A549 (cell line): Measurements from ENCODE around the gene SLC38A2. TPM values are rescaled to one million over a fixed set of nuclear protein-coding genes. Genes with fewer than 3 reads are reported as not detected.

Experiments used
- ATAC-seq, 2 experiments: fragments of 200-7000 bp in 1 of 2; fragments of >200 bp in 1 of 2; cut with Nextera tagmentation in 1 of 2; cut with Tn5 transposase in 1 of 2; 3 replicates each; pipeline versions ENCODE4 v1.8.0 to v1.9.1; 2018 to 2020; ENCODE audit warnings: mild to moderate bottlenecking in 1 of 2, moderate library complexity in 1 of 2
- CTCF ChIA-PET: fragments of 300-600 bp; sonication (Branson Sonifier 250); formaldehyde crosslinking; extraction: SDS; loops from one replicate; lab custom pipeline; 2021; ENCODE audit warnings: antibody characterized with exemption, inconsistent platforms; lab: Yijun Ruan, JAX
- POLR2A ChIA-PET: fragments of 350-600 bp; formaldehyde crosslinking; extraction: SDS; loops from one replicate; lab custom pipeline; 2021; ENCODE audit warnings: antibody characterized with exemption, inconsistent platforms; lab: Yijun Ruan, JAX
- DNase-seq, 2 experiments: peaks; one replicate each; pipeline versions ENCODE4 v3.0.0 to v3.0.0-alpha.2; 2011 to 2016; ENCODE audit warnings: low read depth in 1 of 2, low spot score in 1 of 2
- FAIRE-seq: peaks from 2 replicates; lab custom pipeline; 2011; peaks lifted over from hg19 to GRCh38; lab: Jason Lieb, UNC
- H3K27ac ChIP-seq, 2 experiments: fragments of >200 bp; sonication (Bioruptor Twin); formaldehyde crosslinking; 3 replicates each; pipeline ENCODE4 v1.5.1; 2016 to 2017
- H3K4me1 ChIP-seq: fragments of >200 bp; sonication (Bioruptor Twin); formaldehyde crosslinking; 3 replicates; pipeline ENCODE4 v1.6.1; 2016
- H3K4me2 ChIP-seq: fragments of >200 bp; sonication (Bioruptor Twin); formaldehyde crosslinking; 3 replicates; pipeline ENCODE4 v1.6.1; 2016
- H3K4me3 ChIP-seq: fragments of >200 bp; sonication (Bioruptor Twin); formaldehyde crosslinking; 3 replicates; pipeline ENCODE4 v1.5.1; 2016
- H3K9me3 ChIP-seq: fragments of >200 bp; sonication (Bioruptor Twin); formaldehyde crosslinking; 3 replicates; pipeline ENCODE4 v1.6.1; 2016
- BCL3 ChIP-seq: fragments of >200 bp; sonication (Bioruptor Twin); formaldehyde crosslinking; IDR thresholded peaks from 3 replicates; pipeline ENCODE4 v1.6.1; 2016
- BHLHE40 ChIP-seq: IDR thresholded peaks from 2 replicates; pipeline ENCODE4 v1.6.1; 2012; ENCODE audit warnings: low read depth, low read length, inconsistent platforms
- CBX8 ChIP-seq: fragments of 200-600 bp; sonication (generic); IDR thresholded peaks from 2 replicates; pipeline ENCODE4 v1.6.1; 2016
- CHD2 ChIP-seq: fragments of 150-350 bp; IDR thresholded peaks from 2 replicates; pipeline ENCODE4 v1.6.1; 2014; ENCODE audit warnings: low read length; ENCODE audit not compliant: partially characterized antibody
- EHF ChIP-seq: fragments of 250-450 bp; sonication (Bioruptor Pico); IDR thresholded peaks from 2 replicates; pipeline ENCODE4 v1.5.0; 2020; ENCODE audit warnings: mild to moderate bottlenecking
- EHMT2 ChIP-seq: fragments of 200-600 bp; sonication (generic); IDR thresholded peaks from 2 replicates; pipeline ENCODE4 v1.6.1; 2016; ENCODE audit warnings: antibody characterized with exemption, low read depth, mild to moderate bottlenecking, moderate library complexity
- ELK1 ChIP-seq: fragments of 150-350 bp; IDR thresholded peaks from 2 replicates; pipeline ENCODE4 v1.6.1; 2014; ENCODE audit warnings: low read depth, mild to moderate bottlenecking, low read length
- ESRRA ChIP-seq: fragments of 150-350 bp; IDR thresholded peaks from 2 replicates; pipeline ENCODE4 v1.6.1; 2014; ENCODE audit warnings: mild to moderate bottlenecking, low read length, borderline replicate concordance
- FOSB ChIP-seq: fragments of 250-450 bp; sonication (Bioruptor Pico); IDR thresholded peaks from 2 replicates; pipeline ENCODE4 v1.5.0; 2020; ENCODE audit warnings: mild to moderate bottlenecking, moderate library complexity
- FOXS1 ChIP-seq: fragments of 250-450 bp; sonication (Bioruptor Pico); IDR thresholded peaks from 2 replicates; pipeline ENCODE4 v1.5.0; 2020; ENCODE audit warnings: mild to moderate bottlenecking, moderate library complexity
- GATA3 ChIP-seq: IDR thresholded peaks from 2 replicates; pipeline ENCODE4 v1.6.1; 2012; ENCODE audit warnings: borderline replicate concordance
- HDAC2 ChIP-seq: fragments of 200-600 bp; sonication (generic); IDR thresholded peaks from 2 replicates; pipeline ENCODE4 v1.6.1; 2016
- HEYL ChIP-seq: fragments of 250-450 bp; sonication (Bioruptor Pico); IDR thresholded peaks from 2 replicates; pipeline ENCODE4 v1.8.0; 2021; ENCODE audit warnings: mild to moderate bottlenecking, moderate library complexity
- HOXB13 ChIP-seq: fragments of 250-450 bp; sonication (Bioruptor Pico); IDR thresholded peaks from 2 replicates; pipeline ENCODE4 v1.5.0; 2020; ENCODE audit warnings: low read depth, mild to moderate bottlenecking, moderate library complexity
- HOXB5 ChIP-seq: fragments of 250-450 bp; sonication (Bioruptor Pico); IDR thresholded peaks from 2 replicates; pipeline ENCODE4 v1.5.0; 2020; ENCODE audit warnings: mild to moderate bottlenecking, moderate library complexity
- JUNB ChIP-seq: fragments of >200 bp; sonication (Bioruptor Twin); formaldehyde crosslinking; IDR thresholded peaks from 2 replicates; pipeline ENCODE4 v1.6.1; 2016
- KDM1A ChIP-seq: fragments of 200-600 bp; sonication (generic); IDR thresholded peaks from 2 replicates; pipeline ENCODE4 v1.6.1; 2016; ENCODE audit warnings: low read depth, mild to moderate bottlenecking
- KDM5A ChIP-seq: fragments of 200-600 bp; sonication (generic); IDR thresholded peaks from 2 replicates; pipeline ENCODE4 v1.6.1; 2016; ENCODE audit warnings: antibody characterized with exemption, mild to moderate bottlenecking
- MYC ChIP-seq: IDR thresholded peaks from 2 replicates; pipeline ENCODE4 v1.6.1; 2012; ENCODE audit warnings: mild to moderate bottlenecking, inconsistent platforms, low read length, improper control_type of control experiment, borderline replicate concordance
- NFE2L2 ChIP-seq: fragments of 150-350 bp; conservative IDR thresholded peaks from 2 replicates; pipeline ENCODE4 v1.6.1; 2014; ENCODE audit warnings: low read length
- PHF8 ChIP-seq: fragments of 200-600 bp; sonication (generic); IDR thresholded peaks from 2 replicates; pipeline ENCODE4 v1.6.1; 2016; ENCODE audit warnings: low read depth, mild to moderate bottlenecking, antibody characterized with exemption, moderate library complexity, borderline replicate concordance
- POLR2A ChIP-seq: IDR thresholded peaks from 2 replicates; pipeline ENCODE4 v1.6.1; 2012; ENCODE audit warnings: mild to moderate bottlenecking, low read length
- POLR2AphosphoS2 ChIP-seq: conservative IDR thresholded peaks from 2 replicates; pipeline ENCODE4 v1.6.1; 2012; ENCODE audit warnings: low read length, improper control_type of control experiment, inconsistent platforms
- RAD21 ChIP-seq, 2 experiments: fragments of >200 bp in 1 of 2; sonication (Bioruptor Twin) in 1 of 2; formaldehyde crosslinking in 1 of 2; IDR thresholded peaks in 1 of 2; conservative IDR thresholded peaks in 1 of 2; 2 replicates in 1 of 2; 3 replicates in 1 of 2; pipeline ENCODE4 v1.6.1; 2012 to 2018; ENCODE audit warnings: inconsistent platforms in 1 of 2
- RARB ChIP-seq: fragments of 250-450 bp; sonication (Bioruptor Pico); IDR thresholded peaks from 2 replicates; pipeline ENCODE4 v1.8.0; 2021; ENCODE audit warnings: mild to moderate bottlenecking, moderate library complexity
- RCOR1 ChIP-seq: fragments of 150-350 bp; IDR thresholded peaks from 2 replicates; pipeline ENCODE4 v1.6.1; 2014; ENCODE audit warnings: antibody characterized with exemption, low read length, low read depth
- RFX5 ChIP-seq: fragments of 450-650 bp; IDR thresholded peaks from 2 replicates; pipeline ENCODE4 v1.7.1; 2014; ENCODE audit warnings: antibody characterized with exemption, mild to moderate bottlenecking, moderate library complexity
- SMC3 ChIP-seq: fragments of >200 bp; sonication (Bioruptor Twin); formaldehyde crosslinking; IDR thresholded peaks from 3 replicates; pipeline ENCODE4 v1.6.1; 2018; ENCODE audit warnings: inconsistent platforms
- SREBF2 ChIP-seq: fragments of 450-650 bp; IDR thresholded peaks from 2 replicates; pipeline ENCODE4 v1.6.1; 2014; ENCODE audit warnings: mild to moderate bottlenecking, moderate library complexity
- TFCP2L1 ChIP-seq: fragments of 250-450 bp; sonication (Bioruptor Pico); IDR thresholded peaks from 2 replicates; pipeline ENCODE4 v1.5.0; 2021; ENCODE audit warnings: mild to moderate bottlenecking
- ZC3H11A ChIP-seq: fragments of 450-650 bp; IDR thresholded peaks from 2 replicates; pipeline ENCODE4 v1.6.1; 2014; ENCODE audit warnings: antibody characterized with exemption, mild to moderate bottlenecking
- ZFP36 ChIP-seq: fragments of 450-650 bp; IDR thresholded peaks from 2 replicates; pipeline ENCODE4 v1.6.1; 2014; ENCODE audit warnings: borderline replicate concordance; ENCODE audit not compliant: partially characterized antibody
- ZNF302 ChIP-seq: fragments of 250-450 bp; sonication (Bioruptor Pico); IDR thresholded peaks from 2 replicates; pipeline ENCODE4 v1.9.0; 2021; ENCODE audit warnings: inconsistent platforms, mild to moderate bottlenecking, moderate library complexity
- WGBS: methylation state at CpG from one replicate; pipeline ENCODE4 v1.1.6; 2017; ENCODE audit errors: missing lambda C conversion rate; 5-methylcytosine and 5-hydroxymethylcytosine counted together
- polyA plus RNA-seq, 4 experiments: library from polyadenylated mRNA; depleted of rRNA in 3 of 4; stranded (reverse); fragments of >200 nt; fragmentation: RNase III in 1 of 4; extraction: RNeasy Plus Mini Kit Qiagen cat#74134 plus additional on column Dnase treatment in 1 of 4; gene quantifications; 2 replicates in 3 of 4; 3 replicates in 1 of 4; pipeline ENCODE4 v1.2.3, GENCODE V29; 2011 to 2017
- TF ChIP-seq, protein P1 (sequence below): IDR thresholded peaks from 2 replicates; pipeline ENCODE4 v1.6.1; 2012; ENCODE audit warnings: low read depth, borderline replicate concordance
- TF ChIP-seq, protein P2 (sequence below): IDR thresholded peaks from 2 replicates; pipeline ENCODE4 v1.6.1; 2012
- TF ChIP-seq, protein P3 (sequence below): fragments of >200 bp; sonication (Bioruptor Twin); formaldehyde crosslinking; IDR thresholded peaks from 3 replicates; pipeline ENCODE4 v1.5.1; 2016

The SLC38A2 gene
- polyA plus RNA-seq, 2 of the 4 experiments (the other 2 are of a cell fraction): 187 to 519 TPM

DNA sequence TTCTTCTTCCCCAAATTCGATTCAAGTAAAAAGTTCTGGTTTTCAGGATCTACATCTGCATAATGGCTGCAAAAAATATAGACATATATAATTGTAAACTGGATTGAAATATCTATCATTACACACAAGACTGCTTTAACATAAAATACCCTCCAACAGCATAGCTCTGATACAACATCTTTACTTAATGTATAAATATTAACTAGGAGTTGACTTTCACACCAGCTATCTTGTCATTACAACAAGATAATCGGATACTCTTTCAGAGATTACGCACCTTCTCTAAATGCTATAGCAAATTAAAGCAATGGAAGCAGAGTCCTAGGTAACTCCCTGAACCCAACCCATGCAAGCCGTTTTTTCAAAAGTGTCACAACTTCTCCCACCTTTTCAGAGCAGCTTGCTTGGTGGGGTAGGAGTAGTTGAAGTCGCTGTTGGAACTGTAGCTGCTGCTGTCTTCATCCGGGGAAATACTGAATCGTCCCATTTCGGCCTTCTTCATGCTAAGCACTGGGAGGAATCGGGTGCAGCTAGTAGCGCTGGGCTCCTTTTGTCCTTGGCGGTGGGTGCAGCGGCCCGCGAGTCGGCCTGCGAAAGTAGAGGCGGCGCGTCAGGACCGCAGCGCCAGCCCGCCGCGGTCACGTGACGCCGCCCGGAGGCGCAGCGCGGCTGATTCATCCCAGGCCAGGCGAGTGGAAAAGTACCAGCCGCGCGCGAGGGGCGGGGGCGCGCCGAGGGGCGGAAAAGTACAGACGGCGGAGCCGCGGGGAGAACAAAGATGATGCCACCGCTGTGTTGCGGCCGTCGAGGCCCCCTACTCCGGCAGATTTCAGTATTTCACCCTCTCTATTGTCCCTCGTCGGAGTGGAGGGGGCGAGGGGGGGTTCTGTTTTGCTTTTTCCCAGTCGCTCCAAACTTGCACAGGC lies 1.5 kb downstream of the SLC38A2 start:
- H3K27ac ChIP-seq: peak overlapping the region; percentile 99 to 100
- ATAC-seq (peak; percentile 51 to 59), FAIRE-seq (no peak), DNase-seq (peak; percentile 84 to 88)
- H3K4me3 ChIP-seq: peak overlapping the region; percentile 91
- no peaks in the 10 kb centered on the region for H3K9me3 ChIP-seq
- peaks cover 46% of the 10 kb centered on the region for H3K4me1 ChIP-seq
- ChIA-PET CTCF (interaction anchor here (0.6 to 1.3 kb wide), 4 partner anchors 15 to 379 kb away, joined by 3 read pairs; no protein-coding TSS in a partner anchor), POLR2A (interaction anchor here (0.7 to 3.3 kb wide), 16 partner anchors 8 to 379 kb away, joined by 3 to 28 read pairs (median 6); partner anchors contain the start of gene SLC38A1)
- H3K4me2 ChIP-seq: peak overlapping the region; percentile 85
- WGBS: 2% methylated on average over 28 of the region's 54 CpGs
- TF ChIP-seq, protein P1, sequence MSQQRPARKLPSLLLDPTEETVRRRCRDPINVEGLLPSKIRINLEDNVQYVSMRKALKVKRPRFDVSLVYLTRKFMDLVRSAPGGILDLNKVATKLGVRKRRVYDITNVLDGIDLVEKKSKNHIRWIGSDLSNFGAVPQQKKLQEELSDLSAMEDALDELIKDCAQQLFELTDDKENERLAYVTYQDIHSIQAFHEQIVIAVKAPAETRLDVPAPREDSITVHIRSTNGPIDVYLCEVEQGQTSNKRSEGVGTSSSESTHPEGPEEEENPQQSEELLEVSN: peak; percentile 64; the same call in 1 of the 2 replicates
- TF ChIP-seq FOSB (CRISPR knock-in tag): peak; percentile 84
- TF ChIP-seq POLR2AphosphoS2: peak; percentile 88; the same call in 1 of the 2 replicates
- no peak for TF ChIP-seq ELK1
- no peak for TF ChIP-seq MYC
- no peak for TF ChIP-seq RFX5
- peak in 1 of 2 experiments; percentile 20; a peak in 3 of 5 replicates for TF ChIP-seq RAD21 (conservative IDR thresholded peaks at IDR 0.05 in 1 of 2, IDR thresholded peaks at IDR 0.05 in 1 of 2)
- peak; percentile 47; the same call in 1 of the 2 replicates for TF ChIP-seq GATA3
- TF ChIP-seq RARB: no peak
- TF ChIP-seq RCOR1: no peak
- TF ChIP-seq SMC3: peak; percentile 35
- TF ChIP-seq, protein P2, sequence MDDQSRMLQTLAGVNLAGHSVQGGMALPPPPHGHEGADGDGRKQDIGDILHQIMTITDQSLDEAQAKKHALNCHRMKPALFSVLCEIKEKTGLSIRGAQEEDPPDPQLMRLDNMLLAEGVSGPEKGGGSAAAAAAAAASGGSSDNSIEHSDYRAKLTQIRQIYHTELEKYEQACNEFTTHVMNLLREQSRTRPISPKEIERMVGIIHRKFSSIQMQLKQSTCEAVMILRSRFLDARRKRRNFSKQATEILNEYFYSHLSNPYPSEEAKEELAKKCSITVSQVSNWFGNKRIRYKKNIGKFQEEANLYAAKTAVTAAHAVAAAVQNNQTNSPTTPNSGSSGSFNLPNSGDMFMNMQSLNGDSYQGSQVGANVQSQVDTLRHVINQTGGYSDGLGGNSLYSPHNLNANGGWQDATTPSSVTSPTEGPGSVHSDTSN: peak; percentile 76
- no peak for TF ChIP-seq NFE2L2
- TF ChIP-seq ZFP36: peak; percentile 2
- TF ChIP-seq CBX8: no peak
- peak; percentile 58 for TF ChIP-seq KDM5A
- TF ChIP-seq ESRRA: no peak
- TF ChIP-seq KDM1A: no peak
- TF ChIP-seq FOXS1 (CRISPR knock-in tag): no peak
- TF ChIP-seq EHMT2: no peak
- no peak for TF ChIP-seq PHF8
- no peak for TF ChIP-seq JUNB
- no peak for TF ChIP-seq SREBF2
- no peak for TF ChIP-seq CHD2
- TF ChIP-seq ZNF302 (CRISPR knock-in tag): no peak
- TF ChIP-seq ZC3H11A: no peak
- TF ChIP-seq HOXB5 (CRISPR knock-in tag): no peak
- TF ChIP-seq HDAC2: no peak
- peak; percentile 44; the same call in 1 of the 2 replicates for TF ChIP-seq POLR2A
- 0 out of 2 replicates have a peak, but pooled peaks have one; percentile 68 for TF ChIP-seq EHF (CRISPR knock-in tag)
- TF ChIP-seq BHLHE40: peak; percentile 74
- peak; percentile 61; the same call in 1 of the 3 replicates for TF ChIP-seq BCL3
- 0 out of 2 replicates have a peak, but pooled peaks have one; percentile 7 for TF ChIP-seq HOXB13 (CRISPR knock-in tag)
- TF ChIP-seq HEYL (CRISPR knock-in tag): no peak
- peak; percentile 89 for TF ChIP-seq TFCP2L1
- TF ChIP-seq, protein P3, sequence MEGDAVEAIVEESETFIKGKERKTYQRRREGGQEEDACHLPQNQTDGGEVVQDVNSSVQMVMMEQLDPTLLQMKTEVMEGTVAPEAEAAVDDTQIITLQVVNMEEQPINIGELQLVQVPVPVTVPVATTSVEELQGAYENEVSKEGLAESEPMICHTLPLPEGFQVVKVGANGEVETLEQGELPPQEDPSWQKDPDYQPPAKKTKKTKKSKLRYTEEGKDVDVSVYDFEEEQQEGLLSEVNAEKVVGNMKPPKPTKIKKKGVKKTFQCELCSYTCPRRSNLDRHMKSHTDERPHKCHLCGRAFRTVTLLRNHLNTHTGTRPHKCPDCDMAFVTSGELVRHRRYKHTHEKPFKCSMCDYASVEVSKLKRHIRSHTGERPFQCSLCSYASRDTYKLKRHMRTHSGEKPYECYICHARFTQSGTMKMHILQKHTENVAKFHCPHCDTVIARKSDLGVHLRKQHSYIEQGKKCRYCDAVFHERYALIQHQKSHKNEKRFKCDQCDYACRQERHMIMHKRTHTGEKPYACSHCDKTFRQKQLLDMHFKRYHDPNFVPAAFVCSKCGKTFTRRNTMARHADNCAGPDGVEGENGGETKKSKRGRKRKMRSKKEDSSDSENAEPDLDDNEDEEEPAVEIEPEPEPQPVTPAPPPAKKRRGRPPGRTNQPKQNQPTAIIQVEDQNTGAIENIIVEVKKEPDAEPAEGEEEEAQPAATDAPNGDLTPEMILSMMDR: no peak
